KMS-11 (cell line): ENCODE measurements around the gene TRIO.

Source experiments
- H2AFZ ChIP-seq: fragments of 200-600 bp; sonication (generic); 2 replicates; pipeline ENCODE4 v1.6.1; 2016; ENCODE audit warnings: antibody characterized with exemption, mixed run types, low read depth
- H3K27ac ChIP-seq: fragments of 200-600 bp; sonication (generic); 2 replicates; pipeline ENCODE4 v1.6.1; 2016; ENCODE audit warnings: mild to moderate bottlenecking, mixed run types
- H3K27me3 ChIP-seq: fragments of 200-600 bp; sonication (generic); 2 replicates; pipeline ENCODE4 v1.6.1; 2017; ENCODE audit warnings: mild to moderate bottlenecking, low read depth, mixed run types, moderate library complexity; ENCODE audit not compliant: insufficient read depth
- H3K36me3 ChIP-seq: fragments of 200-600 bp; sonication (generic); 2 replicates; pipeline ENCODE4 v1.6.1; 2017; ENCODE audit warnings: mild to moderate bottlenecking, mixed run types; ENCODE audit not compliant: insufficient read depth
- H3K4me1 ChIP-seq: fragments of 200-600 bp; sonication (generic); 2 replicates; pipeline ENCODE4 v1.6.1; 2016; ENCODE audit warnings: mild to moderate bottlenecking, low read depth, mixed run types; ENCODE audit not compliant: poor library complexity, severe bottlenecking
- H3K4me2 ChIP-seq: fragments of 200-600 bp; sonication (generic); 2 replicates; pipeline ENCODE4 v1.7.0; 2016; ENCODE audit warnings: mild to moderate bottlenecking, mixed run types
- H3K4me3 ChIP-seq: fragments of 200-600 bp; sonication (generic); IDR thresholded peaks from 2 replicates; pipeline ENCODE4 v1.6.1; 2017; ENCODE audit warnings: low read depth, low read length, mixed read lengths; ENCODE audit not compliant: insufficient read depth
- H3K79me2 ChIP-seq: fragments of 200-600 bp; sonication (generic); 2 replicates; pipeline ENCODE4 v1.6.1; 2016; ENCODE audit warnings: low read depth, mixed run types; ENCODE audit not compliant: insufficient read depth
- H3K9ac ChIP-seq: fragments of 200-600 bp; sonication (generic); 2 replicates; pipeline ENCODE4 v1.6.1; 2016; ENCODE audit warnings: mild to moderate bottlenecking, mixed run types
- H4K20me1 ChIP-seq: fragments of 200-600 bp; sonication (generic); 2 replicates; pipeline ENCODE4 v1.6.1; 2016; ENCODE audit warnings: mild to moderate bottlenecking, mixed run types; ENCODE audit not compliant: insufficient read depth
- TF ChIP-seq, protein P1 (sequence below): fragments of 200-600 bp; sonication (generic); conservative IDR thresholded peaks from 2 replicates; pipeline ENCODE4 v1.6.1; 2017; ENCODE audit warnings: low read depth, mild to moderate bottlenecking, antibody characterized with exemption, low read length, moderate library complexity, mixed read lengths

TRIO gene

DNA sequence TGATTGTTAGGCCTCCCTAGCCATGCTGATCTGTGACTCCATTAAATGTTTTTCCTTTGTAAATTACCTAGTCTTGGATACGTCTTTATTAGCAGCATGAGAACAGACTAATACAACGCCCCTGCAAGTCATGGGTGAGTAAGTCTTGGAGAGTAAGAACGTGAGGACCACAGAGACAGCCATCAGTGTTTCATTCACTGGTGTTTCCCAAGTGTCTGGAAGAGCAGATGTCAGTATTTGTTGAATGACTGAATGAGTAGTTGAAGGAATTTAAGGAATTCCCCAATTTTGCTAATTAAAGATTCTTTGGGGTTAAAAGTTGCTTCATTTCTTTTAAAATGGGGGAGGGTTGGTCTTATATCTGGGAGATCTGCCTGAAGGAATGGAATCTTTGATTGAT lies 178.8 kb downstream of the TRIO start:
- no peak overlapping the region for H3K4me2 ChIP-seq
- no peak overlapping the region for H3K9ac ChIP-seq
- H3K4me3 ChIP-seq: no peak overlapping the region
- peaks cover under 1% of the 10 kb centered on the region; the same call in 1 of the 2 replicates for H3K36me3 ChIP-seq
- no peak overlapping the region for H3K27ac ChIP-seq
- H3K27me3 ChIP-seq: no peaks in the 10 kb centered on the region
- no peaks in the 10 kb centered on the region for H3K79me2 ChIP-seq
- H2AFZ ChIP-seq: no peak overlapping the region
- H4K20me1 ChIP-seq: no peaks in the 10 kb centered on the region
- no peaks in the 10 kb centered on the region for H3K4me1 ChIP-seq
- TF ChIP-seq, protein P1, sequence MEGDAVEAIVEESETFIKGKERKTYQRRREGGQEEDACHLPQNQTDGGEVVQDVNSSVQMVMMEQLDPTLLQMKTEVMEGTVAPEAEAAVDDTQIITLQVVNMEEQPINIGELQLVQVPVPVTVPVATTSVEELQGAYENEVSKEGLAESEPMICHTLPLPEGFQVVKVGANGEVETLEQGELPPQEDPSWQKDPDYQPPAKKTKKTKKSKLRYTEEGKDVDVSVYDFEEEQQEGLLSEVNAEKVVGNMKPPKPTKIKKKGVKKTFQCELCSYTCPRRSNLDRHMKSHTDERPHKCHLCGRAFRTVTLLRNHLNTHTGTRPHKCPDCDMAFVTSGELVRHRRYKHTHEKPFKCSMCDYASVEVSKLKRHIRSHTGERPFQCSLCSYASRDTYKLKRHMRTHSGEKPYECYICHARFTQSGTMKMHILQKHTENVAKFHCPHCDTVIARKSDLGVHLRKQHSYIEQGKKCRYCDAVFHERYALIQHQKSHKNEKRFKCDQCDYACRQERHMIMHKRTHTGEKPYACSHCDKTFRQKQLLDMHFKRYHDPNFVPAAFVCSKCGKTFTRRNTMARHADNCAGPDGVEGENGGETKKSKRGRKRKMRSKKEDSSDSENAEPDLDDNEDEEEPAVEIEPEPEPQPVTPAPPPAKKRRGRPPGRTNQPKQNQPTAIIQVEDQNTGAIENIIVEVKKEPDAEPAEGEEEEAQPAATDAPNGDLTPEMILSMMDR: no peak

DNA sequence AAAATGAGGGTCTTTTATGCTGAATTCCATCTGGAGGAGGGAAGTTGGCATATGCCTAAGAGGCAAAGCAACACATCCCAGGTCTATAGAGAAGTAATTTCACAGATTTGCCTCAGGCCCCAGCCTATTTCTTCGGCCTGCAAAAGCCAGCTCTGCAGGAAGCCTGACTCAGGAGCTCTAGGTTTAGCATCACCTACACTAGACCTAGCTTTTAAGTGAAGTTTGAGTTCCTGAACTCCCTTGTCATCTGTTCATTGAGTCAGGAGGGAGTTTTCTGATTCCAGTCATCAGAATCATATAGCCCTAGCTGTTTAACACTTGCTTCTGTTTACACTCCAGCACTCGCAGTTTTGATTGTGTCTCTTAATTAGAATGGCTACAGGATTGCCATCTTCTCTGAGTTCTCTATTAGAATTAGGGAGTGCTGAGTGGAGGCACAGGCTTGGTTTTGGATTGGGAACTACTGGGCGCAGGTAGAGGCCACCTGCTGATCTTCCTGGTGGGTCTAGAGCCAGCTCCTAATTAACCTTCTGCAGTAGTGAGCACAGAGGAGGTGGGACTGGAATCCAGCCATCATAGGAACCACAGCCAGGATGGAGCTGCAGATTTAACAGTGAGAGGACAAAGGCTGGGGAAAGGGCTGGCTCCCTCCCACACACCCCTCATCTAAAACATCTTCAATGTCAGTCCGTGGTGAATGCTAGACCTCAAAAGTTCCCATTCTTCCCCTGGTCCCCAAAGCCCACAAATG lies 179.5 kb downstream of the TRIO start:
- Histone ChIP-seq H3K27ac (no peak overlapping the region), H3K27me3 (no peaks in the 10 kb centered on the region), H3K9ac (no peak overlapping the region), H3K4me3 (no peak overlapping the region), H4K20me1 (no peaks in the 10 kb centered on the region), H2AFZ (no peak overlapping the region), H3K79me2 (no peaks in the 10 kb centered on the region), H3K4me1 (no peaks in the 10 kb centered on the region), H3K4me2 (no peak overlapping the region), H3K36me3 (no peaks in the 10 kb centered on the region)
- TF ChIP-seq, protein P1: no peak

DNA sequence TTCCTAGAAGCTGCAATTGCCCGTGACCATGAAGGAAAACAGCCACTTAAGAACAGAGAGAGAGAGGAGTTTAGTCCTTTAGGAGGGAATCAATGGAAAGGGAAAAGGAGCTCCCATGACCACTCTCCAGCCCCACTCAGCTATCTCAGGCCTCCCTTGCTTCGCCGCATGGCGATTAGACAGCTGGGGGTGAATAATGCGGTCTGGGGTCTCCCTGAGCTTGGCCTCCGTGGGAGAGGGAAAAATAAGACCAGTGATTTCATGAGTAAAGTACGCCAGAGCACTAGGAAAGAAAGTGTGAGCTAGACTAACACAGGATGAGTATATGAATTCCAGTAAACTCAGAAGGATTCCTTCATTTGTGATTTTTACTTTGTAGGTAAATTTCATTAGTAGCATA lies 180.3 kb downstream of the TRIO start:
- no peak overlapping the region for H3K27ac ChIP-seq
- no peaks in the 10 kb centered on the region for H3K27me3 ChIP-seq
- no peak overlapping the region for H3K9ac ChIP-seq
- H3K4me2 ChIP-seq: no peak overlapping the region
- H3K79me2 ChIP-seq: no peaks in the 10 kb centered on the region
- peaks cover 4% of the 10 kb centered on the region; the same call in 1 of the 2 replicates for H3K36me3 ChIP-seq
- no peak overlapping the region for H3K4me3 ChIP-seq
- no peak overlapping the region for H2AFZ ChIP-seq
- H4K20me1 ChIP-seq: no peaks in the 10 kb centered on the region
- TF ChIP-seq, protein P1: no peak
- no peaks in the 10 kb centered on the region for H3K4me1 ChIP-seq

DNA sequence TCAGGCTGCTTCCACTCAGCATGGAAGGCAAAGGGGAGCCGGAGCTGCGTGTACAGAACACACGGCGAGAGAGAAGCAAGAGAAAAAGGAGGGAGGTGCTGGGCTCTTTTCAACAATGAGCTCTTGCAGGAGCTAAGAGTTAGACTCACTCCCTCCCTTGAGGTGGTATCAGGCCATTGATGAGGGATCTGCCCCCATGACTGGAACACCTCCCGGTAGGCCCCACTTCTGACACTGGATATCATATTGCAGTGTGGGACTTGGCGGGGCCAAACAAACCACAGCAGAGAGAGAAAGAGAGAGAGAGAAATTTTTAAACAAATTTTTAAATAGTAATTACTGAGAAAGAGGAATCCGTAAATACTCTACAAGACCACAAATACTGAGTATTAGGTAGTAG lies 182.2 kb downstream of the TRIO start:
- H3K36me3 ChIP-seq: peaks cover 4% of the 10 kb centered on the region; the same call in 1 of the 2 replicates
- TF ChIP-seq, protein P1: no peak
- H3K4me3 ChIP-seq: no peak overlapping the region
- no peaks in the 10 kb centered on the region for H3K27me3 ChIP-seq
- H3K9ac ChIP-seq: no peak overlapping the region
- no peak overlapping the region for H3K4me2 ChIP-seq
- H3K79me2 ChIP-seq: no peaks in the 10 kb centered on the region
- no peaks in the 10 kb centered on the region for H4K20me1 ChIP-seq
- no peak overlapping the region for H3K27ac ChIP-seq
- H2AFZ ChIP-seq: no peak overlapping the region
- no peaks in the 10 kb centered on the region for H3K4me1 ChIP-seq
